ENCODE data around the gene B3GNT4.
"Not testable (repeated sequence)": the region's sequence is repeated elsewhere in the genome, so short reads cannot be mapped to it uniquely, and the experiment has no call there.

The B3GNT4 gene

GRCh38 chr12:122203301-122204166, at the start of gene B3GNT4:
B3GNT4 (plus strand) TSS chr12:122203709; CDS start chr12:122204619, 910 bp downstream.
- DNase-seq (ENCODE audit: low read depth in 2 of 2, low spot score in 1 of 2): peak in 1 of 2 donors; percentile 40

- no peak for DNase-seq (ENCODE audit: low read depth in 2 of 2, low spot score in 1 of 2)
These were observed 47.8 kb upstream of the B3GNT4 start for GRCh38 chr12:122155705-122156104.

DNA sequence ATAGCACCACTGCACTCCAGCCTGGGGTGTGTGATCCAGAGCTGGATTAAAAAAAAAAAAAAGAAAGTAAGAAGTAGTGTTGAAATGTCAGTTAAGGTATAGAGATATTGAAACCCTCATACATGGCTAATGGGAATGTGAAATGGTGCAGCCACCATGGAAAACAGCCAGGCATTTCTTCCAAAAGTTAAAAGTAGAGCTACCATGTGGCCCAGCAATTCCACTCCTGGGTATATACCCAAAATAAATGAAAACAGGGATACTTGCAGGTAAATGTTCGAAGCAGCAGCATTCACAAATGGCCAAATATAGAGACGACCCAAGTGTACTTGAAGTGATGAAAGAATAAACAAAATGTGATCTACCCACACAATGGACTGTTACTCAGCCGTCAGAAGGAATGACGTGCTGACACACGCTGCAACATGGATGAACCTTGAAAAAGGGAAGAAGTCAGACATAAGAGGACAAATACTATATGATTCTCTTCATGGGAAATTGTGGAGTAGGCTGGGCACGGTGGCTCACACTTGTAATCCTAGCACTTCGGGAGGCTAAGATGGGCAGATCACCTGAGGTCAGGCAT, 44.7 kb upstream of the B3GNT4 start:
- no peak for DNase-seq (ENCODE audit: low read depth in 2 of 2, low spot score in 1 of 2)

GRCh38 chr12:122159882-122160281, 43.6 kb upstream of the B3GNT4 start:
- DNase-seq (ENCODE audit: low read depth in 2 of 2, low spot score in 1 of 2): no peak

GRCh38 chr12:122160761-122161160, 42.7 kb upstream of the B3GNT4 start:
- DNase-seq (ENCODE audit: low read depth in 2 of 2, low spot score in 1 of 2): no peak

- DNase-seq (ENCODE audit: low read depth in 2 of 2, low spot score in 1 of 2): no peak
These were observed 41.8 kb upstream of the B3GNT4 start for GRCh38 chr12:122161682-122162081.

- DNase-seq (ENCODE audit: low read depth in 2 of 2, low spot score in 1 of 2): no peak
These were observed 40.5 kb upstream of the B3GNT4 start for GRCh38 chr12:122162976-122163375.

GRCh38 chr12:122166422-122167349, 36.8 kb upstream of the B3GNT4 start:
- no peak for DNase-seq (ENCODE audit: low read depth in 2 of 2, low spot score in 1 of 2)

DNA sequence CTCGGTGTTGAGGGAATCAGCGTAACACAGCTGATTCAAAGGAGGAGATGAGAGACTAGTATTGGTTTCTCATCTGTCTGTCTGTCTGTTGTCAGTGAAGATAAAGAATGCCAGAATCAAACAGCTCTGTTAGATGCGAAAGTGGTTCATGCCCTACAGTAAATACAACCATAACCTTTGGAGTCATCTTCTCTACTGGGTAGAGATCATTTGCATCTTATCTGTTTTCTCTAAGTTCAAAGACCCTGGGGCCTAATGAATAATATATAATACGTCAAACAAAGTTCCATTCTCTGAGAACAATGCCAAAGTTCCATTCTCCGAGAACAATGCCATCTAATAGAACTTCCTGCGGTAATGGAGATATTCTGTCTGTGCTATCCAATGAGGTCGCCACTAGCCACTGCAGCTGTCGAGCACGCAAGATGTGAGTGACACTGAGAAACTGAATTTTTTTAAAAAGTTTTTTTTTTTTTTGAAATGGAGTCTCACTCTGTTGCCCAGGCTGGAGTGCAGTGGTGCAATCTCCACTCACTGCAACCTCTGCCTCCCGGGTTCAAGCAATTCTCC, 36.1 kb upstream of the B3GNT4 start:
- DNase-seq (ENCODE audit: low read depth in 2 of 2, low spot score in 1 of 2): no peak

DNA sequence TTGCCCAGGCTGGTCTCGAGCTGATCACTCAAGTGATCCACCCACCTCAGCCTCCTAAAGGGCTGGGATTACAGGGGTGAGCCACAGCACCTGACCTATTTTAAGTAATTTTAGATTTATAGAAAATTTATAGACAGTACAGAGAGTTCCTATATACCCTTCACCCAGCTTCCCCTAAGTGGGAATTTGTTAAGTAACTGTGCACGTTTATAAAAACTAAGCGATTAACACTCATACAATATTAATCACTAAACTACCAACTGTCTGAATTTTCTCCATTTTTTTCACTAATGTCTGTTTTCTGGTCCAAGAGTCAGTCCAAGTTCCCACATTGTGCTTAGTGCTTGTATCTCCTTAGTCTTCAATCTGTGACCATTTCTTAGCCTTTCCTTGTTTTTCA, 35.0 kb upstream of the B3GNT4 start:
- no peak for DNase-seq (ENCODE audit: low read depth in 2 of 2, low spot score in 1 of 2)

- no peak for DNase-seq (ENCODE audit: low read depth in 2 of 2, low spot score in 1 of 2)
These were observed 32.1 kb upstream of the B3GNT4 start for GRCh38 chr12:122171399-122171798.

DNA sequence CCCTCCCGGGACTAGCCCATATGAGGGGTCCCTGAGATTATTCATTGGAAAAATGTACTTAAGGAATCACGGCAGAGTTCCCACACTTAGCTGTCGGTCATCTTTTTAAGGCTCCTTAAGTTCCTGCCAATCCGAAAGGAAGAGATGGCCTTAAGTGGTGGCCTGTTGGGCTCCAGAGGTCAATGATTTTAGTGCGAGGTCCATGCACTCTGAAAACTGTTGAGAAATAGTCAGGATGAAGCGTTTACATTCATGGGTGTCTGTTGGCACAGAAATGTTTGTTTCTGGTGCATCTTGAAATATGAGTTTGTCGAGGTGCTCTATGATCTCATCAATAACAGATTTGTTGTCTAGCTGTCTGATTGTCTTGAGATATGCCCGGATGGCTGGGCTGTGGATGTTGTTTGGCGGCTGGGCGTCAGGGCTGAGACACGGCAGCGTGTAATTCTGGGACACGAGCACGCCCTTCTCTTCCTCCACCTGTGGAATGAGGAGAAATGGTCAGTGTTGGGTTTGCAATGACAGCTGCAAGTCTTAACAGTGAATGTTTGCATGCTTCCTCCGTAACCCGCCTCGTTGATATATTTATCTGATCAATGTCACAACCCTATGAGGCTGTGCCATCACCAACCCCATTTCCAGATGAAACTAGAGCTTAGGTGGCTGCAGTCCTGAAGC, 31.1 kb upstream of the B3GNT4 start:
- no peak for DNase-seq (ENCODE audit: low read depth in 2 of 2, low spot score in 1 of 2)

GRCh38 chr12:122174155-122174845, 29.2 kb upstream of the B3GNT4 start, which contains the start of gene IL31:
IL31 (minus strand) TSS chr12:122174221; CDS start chr12:122174172, 49 bp downstream.
- DNase-seq (ENCODE audit: low read depth in 2 of 2, low spot score in 1 of 2): no peak

- DNase-seq (ENCODE audit: low read depth in 2 of 2, low spot score in 1 of 2): not testable (repeated sequence)
These were observed 27.0 kb upstream of the B3GNT4 start for GRCh38 chr12:122176473-122176872.

GRCh38 chr12:122182887-122183587, 20.5 kb upstream of the B3GNT4 start, which contains the start of gene LRRC43:
LRRC43 (plus strand) TSS chr12:122183123; CDS start chr12:122183145, 22 bp downstream.
- no peak for DNase-seq (ENCODE audit: low read depth in 2 of 2, low spot score in 1 of 2)

DNA sequence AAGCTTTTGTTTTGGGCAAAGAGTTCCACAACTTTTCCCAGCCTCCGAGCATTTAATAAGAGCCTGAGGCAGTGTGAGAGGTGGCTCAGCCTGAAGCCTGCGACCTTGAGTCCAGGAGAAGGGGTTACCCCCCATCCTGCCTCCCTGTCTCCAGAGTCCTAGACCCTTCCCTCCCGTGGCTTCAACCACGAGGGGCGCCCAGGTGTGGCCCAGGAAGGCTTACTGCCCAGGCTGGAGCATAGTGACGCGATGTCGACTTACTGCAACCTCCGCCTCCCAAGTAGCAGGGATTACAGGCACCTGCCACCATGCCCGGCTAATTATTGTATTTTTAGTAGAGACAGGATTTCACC, 19.9 kb upstream of the B3GNT4 start:
- no peak for DNase-seq (ENCODE audit: low read depth in 2 of 2, low spot score in 1 of 2)

DNA sequence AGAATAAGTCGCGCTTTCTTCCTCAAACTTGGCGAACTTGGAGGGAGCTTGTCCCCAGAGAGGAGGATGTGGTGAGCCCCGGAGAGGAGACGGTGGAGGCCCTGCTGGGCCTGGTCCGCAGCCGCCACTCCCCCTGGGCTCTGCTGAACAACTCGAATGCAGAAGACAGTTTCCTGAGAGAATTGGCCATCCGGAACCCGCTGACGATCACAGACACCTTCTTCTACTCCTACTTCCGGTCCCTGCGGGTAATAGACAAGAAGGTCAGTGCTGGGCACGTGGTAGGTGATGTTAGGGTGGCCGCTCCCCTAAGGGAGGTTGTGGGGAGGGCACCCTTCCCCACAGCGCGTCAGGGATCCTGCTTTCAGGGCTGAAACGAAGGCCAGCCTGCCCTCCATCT, 19.0 kb upstream of the B3GNT4 start:
- no peak for DNase-seq (ENCODE audit: low read depth in 2 of 2, low spot score in 1 of 2)

GRCh38 chr12:122185079-122185478, 18.4 kb upstream of the B3GNT4 start:
- no peak for DNase-seq (ENCODE audit: low read depth in 2 of 2, low spot score in 1 of 2)

GRCh38 chr12:122185494-122186082, 17.9 kb upstream of the B3GNT4 start:
- no peak for DNase-seq (ENCODE audit: low read depth in 2 of 2, low spot score in 1 of 2)

Data from stimulated activated CD8-positive, alpha-beta memory T cell treated with anti-CD3 and anti-CD28 coated beads, Interleukin-4, amount 100 ng/mL, for 1 hour (primary cell).